Jurkat, Clone E6-1 (cell line): ENCODE data around the gene PTPRO.
A peak's percentile ranks its signal among the peaks of the same experiment; 100 is the strongest.

Experiments
- DNase-seq: peaks from one replicate; pipeline ENCODE4 v3.0.0-alpha.2; 2011; ENCODE audit warnings: low read depth, low spot score
- H3K4me3 ChIP-seq: 2 replicates; pipeline ENCODE4 v1.5.1; 2011; ENCODE audit warnings: mild to moderate bottlenecking, low read length, control low read depth, moderate library complexity

Gene PTPRO

DNA sequence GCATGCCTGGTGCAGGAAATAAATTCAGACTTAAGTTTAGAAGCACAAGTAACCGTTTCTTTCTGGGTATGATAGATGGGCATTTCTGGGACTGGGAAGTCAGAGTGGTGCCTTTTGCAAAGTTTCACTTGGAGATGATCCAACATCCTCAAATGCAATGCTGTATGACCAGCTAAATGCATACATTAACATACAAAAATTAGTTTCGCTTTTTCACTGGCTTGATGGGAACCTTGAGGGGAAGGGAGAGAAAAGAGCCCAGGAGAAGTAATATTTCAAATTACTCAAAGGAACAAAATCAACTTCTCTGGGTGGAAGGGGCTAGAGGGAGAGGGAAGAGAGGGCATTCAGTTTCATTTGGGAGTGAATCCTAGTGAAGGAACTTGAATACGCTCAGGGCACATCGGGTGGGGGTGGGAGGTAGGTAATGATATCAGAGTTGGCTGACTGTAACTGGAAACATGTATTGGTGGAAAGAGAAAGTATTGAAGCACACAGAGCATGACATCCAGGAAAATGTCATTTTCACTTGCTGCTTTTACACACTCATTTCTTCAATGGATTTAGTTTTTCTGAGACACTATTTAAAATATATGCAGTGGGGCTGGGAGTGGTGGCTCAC, 175.5 kb downstream of the PTPRO start:
- no peak overlapping the region for H3K4me3 ChIP-seq
- DNase-seq: no peak

DNA sequence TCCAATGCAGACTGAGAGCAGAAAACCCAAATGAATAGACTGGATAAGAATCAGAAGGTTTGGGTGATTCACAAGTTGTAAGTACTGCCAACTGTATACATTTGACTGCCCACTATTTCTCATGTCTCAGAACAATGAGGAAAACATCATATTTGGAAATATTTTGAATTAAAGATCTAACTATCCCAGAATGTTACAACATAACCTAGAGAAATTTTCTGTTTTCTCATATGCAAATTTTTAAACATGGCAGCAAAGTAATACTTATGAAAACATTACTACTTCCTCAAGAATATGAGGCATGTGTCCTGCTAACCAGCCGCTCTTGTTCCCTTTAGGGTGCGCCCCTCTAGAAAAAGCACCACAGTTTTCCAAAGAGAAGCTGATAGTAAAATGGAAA, 179.9 kb downstream of the PTPRO start:
- H3K4me3 ChIP-seq: no peak overlapping the region
- DNase-seq: no peak

DNA sequence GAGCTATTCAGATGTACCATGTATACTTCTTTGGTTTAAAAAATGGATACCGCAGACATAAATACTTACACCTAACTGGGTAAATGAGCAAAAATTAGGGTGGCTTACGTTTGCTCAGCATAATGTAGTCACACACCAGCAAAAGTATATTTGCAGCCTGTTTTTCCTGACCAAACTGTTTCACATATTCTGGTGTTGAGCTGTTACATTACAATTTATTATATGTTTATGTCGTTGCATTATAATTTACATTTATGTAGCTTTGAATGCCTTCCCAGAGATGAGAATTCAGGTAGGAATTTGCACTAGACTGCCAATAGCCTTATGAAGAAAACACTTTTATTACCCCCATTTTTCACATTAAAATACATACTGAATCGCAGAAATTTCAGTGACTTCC, 183.3 kb downstream of the PTPRO start:
- no peak for DNase-seq
- no peak overlapping the region for H3K4me3 ChIP-seq

DNA sequence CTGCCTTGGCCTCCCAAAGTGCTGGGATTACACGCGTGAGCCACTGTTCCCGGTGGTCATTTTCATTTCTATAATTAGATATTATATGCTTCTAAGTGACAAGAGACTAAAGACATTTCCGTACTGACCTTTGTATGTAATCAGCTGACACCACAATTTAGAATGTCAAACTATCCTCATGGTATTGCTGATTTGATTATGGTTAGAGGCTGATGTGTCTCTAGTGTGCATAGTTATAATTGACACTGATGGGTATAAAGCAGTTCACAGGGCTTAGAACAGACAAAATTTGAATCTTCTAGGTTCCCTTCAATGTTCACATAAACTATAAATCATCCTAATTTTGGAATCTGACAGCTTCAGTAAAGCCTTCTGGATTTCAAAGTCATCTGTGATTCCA, 192.7 kb downstream of the PTPRO start:
- no peak overlapping the region for H3K4me3 ChIP-seq
- DNase-seq: no peak

DNA sequence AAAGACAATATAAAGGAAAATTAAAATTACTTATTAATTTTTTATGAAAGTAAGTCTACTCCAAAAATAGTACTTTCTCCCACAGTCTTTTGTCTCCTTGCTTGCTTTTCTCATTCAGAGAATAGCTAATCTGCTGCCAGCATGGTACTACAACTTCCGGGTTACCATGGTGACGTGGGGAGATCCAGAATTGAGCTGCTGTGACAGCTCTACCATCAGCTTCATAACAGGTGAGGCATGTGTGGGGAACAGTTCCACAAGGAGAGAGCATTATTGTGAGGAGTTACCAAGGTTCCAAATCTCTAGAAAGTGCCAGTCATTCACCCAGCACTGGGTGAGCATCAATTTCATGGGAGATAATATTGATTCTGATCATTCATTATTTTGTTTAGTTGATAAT, 197.8 kb downstream of the PTPRO start:
- DNase-seq: no peak

DNA sequence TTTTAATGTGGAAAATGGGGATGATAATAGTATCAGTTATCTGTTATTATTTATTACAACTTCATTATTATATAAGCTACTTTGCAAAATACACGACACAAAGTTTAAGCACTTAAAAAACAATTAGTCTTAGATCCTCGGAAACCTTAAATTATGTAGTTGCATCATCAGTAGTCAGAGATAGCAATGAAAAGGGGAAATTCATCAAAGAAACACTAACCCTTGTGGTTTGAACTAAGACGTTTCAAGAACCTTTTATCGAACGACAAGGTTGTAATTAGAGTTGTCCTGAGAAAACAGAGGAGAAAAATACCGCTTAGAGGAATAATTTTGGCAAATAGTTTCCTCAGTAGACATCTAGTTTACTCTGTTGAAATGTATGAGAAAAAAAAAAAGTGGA, 198.5 kb downstream of the PTPRO start:
- H3K4me3 ChIP-seq: no peak overlapping the region
- no peak for DNase-seq

More for the DNA sequence above, 197.8 kb downstream of the PTPRO start:
- no peak overlapping the region for H3K4me3 ChIP-seq

DNA sequence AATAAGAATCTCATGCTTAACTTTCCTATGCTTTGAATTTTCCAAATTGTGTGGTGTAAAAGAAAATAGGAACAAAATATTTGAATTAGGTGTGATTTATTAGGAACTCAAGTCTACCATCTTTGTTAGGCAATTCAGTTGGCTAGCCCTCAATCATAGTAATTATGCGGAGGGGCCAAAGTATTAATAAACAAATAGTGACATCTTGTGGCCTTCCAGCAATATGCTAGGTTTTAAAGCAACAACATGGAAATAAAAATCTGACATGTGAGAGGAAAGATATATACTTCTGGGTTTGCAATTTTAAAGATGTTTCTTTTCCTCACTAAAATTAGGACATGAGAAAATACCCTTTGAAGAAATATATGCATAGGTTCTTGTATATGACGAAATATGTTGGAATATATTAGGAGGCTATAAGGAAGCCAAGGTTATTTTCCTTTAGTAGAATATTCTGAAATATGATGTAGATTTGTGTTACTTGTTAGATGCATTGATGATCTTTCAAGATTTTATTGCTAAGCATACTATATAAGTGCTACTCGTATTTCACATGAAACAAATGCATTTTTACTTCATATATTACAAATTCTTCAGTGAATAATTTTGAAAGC, 200.4 kb downstream of the PTPRO start:
- DNase-seq: peak; percentile 20
- no peak overlapping the region for H3K4me3 ChIP-seq

DNA sequence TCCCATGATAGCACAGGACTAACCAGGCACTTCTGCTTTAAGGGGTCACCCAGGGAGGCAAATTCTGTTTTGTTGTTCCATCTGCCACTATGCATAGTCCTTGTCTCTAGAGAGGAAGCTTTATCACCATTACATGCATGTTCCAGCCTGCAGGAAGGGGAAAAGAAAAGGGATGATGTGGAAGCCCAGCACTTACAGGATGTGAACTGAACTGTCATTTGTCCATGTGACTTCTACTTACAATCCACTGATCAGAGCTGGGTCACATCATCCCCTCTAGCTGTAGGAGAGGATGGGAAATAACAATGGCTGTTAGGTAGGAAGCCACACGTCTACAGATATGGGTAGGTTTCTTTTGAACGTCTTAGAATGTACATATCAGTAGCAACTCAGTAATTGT, 203.1 kb downstream of the PTPRO start:
- no peak overlapping the region for H3K4me3 ChIP-seq
- no peak for DNase-seq

DNA sequence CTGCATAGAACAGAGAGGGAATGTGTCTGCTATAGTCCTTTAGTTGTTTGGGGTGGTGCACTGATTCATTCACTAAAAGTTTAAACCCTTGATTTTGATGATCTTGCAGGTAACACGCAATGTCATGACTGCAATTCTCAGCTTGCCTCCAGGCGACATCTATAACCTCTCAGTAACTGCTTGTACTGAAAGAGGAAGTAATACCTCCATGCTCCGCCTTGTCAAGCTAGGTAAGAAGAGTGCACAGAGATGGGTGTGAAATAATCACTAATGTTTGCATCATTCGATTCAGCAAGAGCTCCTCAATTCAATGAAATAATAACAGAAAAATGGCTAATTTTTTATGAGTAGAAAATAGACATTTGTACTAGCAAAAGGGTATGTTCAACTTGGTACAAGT, 203.7 kb downstream of the PTPRO start:
- DNase-seq: no peak
- no peak overlapping the region for H3K4me3 ChIP-seq

DNA sequence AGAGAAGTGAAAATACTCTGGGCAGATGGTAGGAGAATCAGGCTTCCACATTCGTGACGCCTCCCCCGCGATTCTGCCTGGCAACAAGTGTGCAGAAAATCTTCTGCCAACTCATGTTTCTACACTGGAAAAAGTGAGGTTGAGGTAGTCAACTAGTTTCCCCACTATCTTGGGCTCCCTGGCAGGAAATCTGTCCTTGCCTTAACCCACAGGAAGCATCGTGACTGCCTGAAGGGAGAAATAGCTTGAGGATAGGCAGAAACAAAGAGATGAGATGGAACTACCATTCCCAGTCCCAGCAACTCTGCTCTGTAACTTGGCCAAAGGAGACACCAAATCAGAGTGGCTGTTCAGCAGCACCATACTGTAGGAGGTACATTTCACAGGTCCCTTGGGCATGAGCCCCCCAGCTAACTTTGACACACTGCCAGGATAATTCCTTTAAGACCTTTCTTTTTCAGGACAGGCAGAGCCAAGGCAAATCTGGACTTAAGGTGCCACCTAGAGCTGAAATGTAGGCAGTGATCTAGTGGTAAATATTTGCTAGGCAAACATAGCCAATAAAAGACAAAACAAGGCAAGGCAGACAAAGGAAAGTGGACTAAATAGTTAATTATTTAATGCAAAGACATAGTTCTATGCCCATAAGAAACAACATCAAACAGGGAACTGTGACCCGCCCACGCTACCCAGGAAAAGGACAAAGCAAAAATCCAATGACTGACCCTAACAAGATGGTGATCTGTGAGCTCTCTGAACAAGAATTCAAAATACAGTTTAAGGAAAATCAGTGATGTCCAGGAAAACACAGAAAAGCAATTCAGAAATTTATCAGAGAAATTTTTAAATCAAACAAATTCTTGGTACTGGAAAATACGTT, 205.1 kb downstream of the PTPRO start:
- DNase-seq: no peak
- H3K4me3 ChIP-seq: no peak overlapping the region

DNA sequence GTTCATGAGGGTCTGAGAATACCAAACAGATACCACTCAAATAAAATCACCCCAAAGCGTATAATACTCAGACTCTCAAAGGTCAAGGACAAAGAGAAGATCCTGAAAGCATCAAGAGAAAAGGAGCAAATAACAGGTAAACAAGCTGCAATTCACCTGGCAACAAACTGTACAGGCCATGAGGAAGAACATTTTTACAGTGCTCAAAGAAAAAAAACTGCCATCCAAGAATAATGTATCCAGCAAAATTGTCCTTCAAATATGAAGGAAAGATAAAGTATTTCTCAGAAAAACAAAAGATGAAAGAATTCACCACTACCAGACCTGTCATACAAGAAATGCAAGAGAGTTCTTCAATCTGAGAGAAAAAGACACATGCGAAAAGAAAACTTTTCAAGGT, 206.4 kb downstream of the PTPRO start:
- no peak for DNase-seq
- H3K4me3 ChIP-seq: no peak overlapping the region

DNA sequence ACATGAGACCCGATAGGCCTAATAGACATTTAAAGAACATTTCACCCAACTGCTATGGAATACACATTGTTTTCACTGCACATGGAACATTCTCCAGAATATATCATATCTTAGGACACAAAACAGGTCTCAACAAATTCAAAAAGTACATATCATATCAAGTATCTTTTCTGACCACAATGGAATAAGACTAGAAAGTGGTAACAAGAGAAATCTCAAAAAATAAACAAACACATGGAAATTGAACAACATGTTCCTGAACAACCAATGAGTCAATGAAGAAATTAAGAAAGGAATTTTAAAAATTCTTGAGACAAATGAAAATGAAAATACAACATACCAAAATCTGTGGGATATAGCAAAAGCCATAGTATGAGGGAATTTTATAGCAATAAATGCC, 208.1 kb downstream of the PTPRO start:
- no peak for DNase-seq
- no peak overlapping the region for H3K4me3 ChIP-seq

DNA sequence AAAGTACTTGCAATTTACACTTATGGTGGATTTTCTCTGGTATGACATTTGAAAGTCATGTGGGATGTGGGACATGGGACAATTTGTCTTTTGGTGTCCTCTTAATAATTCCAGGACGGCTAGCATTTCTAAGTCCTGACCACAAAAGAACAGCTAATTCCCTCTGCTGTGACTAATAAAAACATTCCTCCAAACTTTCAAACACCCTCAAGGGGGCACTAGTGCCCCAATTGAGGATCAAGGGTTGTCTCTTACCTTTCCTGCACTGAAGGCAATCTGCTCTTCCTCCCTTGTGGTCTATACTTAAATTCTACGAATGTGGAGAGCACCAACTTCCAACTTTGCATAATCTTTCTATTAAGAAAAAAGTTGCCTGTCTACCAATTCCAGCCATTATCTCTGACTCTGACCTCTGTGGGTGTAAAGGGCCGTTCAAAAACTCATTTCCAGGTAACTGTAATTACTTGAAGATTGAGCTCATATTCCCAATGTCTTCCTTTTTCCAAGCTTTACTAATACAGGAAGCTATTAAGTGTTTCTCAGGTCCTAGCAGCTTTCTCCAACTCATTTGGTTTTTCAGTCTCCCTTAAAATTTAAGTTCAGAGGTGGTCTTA, 210.2 kb downstream of the PTPRO start:
- H3K4me3 ChIP-seq: no peak overlapping the region
- peak; percentile 20 for DNase-seq

DNA sequence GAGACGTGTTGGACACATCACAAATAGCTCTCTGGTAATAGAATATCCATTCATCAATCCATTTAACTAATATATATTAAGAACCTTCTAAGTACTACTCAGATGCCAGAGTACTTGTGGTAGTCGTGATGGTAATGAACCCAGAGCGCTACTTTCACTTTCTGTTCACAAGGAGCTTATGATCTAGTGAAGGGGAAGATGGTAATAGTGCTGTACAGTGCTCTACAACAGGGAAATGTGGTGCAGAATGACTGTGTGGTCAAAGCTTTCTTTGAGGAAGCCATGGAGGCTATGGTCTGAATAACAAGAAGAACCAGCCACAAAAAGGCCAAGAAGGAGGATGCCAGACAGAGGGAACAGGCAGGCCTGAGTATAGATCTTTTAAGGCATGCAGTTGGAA, 212.0 kb downstream of the PTPRO start:
- H3K4me3 ChIP-seq: no peak overlapping the region
- peak; percentile 15 for DNase-seq

DNA sequence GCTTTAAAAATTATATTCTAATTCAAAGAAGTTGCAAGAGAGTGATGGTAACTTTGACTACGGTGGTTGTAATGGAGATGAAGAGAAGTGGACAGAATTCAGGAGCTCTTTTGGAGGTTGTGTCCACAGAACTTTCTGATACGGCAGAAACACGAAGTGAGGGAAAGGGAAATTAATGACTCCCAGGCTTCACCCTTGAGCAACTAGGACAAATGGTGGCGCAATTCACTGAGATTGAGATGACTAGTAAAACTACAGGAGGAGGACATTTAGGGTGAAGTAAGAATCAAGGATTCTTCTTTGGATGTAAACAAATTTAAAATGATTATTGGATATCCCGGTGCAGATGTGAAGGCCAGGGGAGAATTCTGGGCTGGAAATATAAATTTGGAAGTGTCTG, 212.6 kb downstream of the PTPRO start:
- DNase-seq: no peak
- H3K4me3 ChIP-seq: no peak overlapping the region

DNA sequence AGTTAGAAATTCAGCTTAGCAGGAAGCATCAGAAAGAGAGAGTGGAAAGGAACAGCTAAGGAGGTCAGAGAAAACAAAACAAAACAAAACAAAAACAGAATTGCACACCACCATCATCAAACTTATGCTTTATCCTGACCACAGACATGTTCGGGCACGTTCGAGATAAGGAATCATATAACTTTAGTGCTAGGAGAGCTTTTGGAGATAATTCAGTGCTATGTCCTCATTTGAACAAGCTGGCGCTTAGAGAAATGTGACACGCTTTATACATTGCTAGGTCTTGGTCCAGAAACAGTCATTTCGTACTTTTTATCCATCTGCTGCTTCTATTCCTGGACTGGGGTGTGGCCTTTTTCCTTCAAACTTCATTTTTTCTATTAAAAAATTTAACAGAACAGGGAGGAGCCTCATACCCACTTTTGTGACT, 213.1 kb downstream of the PTPRO start:
- DNase-seq: no peak
- H3K4me3 ChIP-seq: no peak overlapping the region

DNA sequence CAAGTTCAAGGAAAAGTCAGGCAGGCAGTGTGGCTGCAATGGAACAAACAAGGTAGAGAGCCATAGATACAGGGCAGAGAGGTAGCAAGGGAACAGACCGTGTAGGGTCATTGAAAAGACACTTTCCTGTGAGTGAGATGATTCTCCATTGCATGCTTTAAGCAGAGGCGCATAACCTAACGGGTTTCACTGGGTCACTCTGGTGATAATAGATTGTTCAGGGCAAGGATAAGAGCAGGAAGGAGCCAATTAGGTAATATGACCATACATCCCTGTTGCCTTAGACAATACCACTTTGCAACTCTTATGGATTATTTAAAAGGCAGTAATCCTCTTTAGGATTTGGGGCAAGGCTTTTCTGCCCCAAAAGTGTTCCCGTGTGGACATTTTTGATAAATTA, 214.1 kb downstream of the PTPRO start:
- H3K4me3 ChIP-seq: no peak overlapping the region
- no peak for DNase-seq

DNA sequence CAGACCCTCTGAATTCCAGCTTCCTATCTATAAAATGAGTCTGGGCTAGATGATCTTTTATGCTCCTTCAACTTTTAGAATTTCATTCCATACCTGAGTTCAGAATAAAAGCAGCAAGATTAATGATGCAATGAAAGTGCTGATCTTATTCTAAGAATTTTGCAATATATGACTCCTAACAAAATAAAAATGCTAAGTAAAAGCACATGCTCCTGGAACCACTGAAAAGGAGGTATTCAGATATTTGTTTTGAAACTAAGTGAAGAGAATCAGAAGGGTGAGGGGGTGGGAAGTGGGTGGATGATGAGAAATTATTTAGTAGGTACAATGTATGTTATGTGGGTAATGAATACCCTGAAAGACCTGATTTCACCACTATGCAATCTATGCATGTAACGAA, 216.6 kb downstream of the PTPRO start:
- H3K4me3 ChIP-seq: no peak overlapping the region
- no peak for DNase-seq

DNA sequence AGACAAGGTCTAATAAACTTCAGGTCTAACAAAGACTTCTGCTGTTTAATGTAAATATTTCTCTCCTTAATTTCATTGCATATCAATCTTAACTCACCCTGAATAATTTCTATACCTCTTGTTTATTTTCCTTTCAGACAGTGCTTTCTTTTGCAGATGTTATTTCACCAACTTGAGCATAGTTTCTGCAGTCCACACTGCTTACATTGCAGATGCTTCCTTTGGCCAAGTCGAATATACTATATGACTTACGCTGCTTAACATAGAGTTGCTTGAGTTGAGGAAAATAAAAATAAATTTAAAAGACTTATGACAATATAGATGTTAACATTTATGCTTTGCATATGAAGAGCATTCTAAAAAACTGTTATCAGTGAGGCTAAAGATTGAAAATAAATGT, 217.7 kb downstream of the PTPRO start:
- no peak overlapping the region for H3K4me3 ChIP-seq
- no peak for DNase-seq

DNA sequence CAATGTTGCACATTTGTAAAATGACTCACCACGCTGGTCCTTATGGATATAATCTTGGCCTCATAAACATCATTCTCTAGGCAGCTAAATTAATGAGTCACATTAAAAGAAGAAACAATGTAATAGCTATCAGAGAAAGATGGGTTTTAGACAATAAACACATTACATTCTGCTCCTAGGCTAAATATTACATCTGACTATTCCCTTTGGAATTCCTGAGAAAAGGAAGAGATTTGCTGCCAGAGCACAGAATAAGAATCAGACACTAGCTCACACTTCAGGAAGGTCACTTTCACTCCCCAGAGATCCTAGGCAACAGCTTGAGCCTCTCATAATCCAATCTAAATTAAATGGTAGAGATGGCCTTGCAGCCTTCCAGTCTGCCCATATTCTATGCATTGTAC, 218.2 kb downstream of the PTPRO start:
- no peak for DNase-seq
- no peak overlapping the region for H3K4me3 ChIP-seq
